KMS-11 (cell line): ENCODE measurements around the gene ARMS2.

Source experiments
- H2AFZ ChIP-seq: fragments of 200-600 bp; sonication (generic); 2 replicates; pipeline ENCODE4 v1.6.1; 2016; ENCODE audit warnings: antibody characterized with exemption, mixed run types, low read depth
- H3K27ac ChIP-seq: fragments of 200-600 bp; sonication (generic); 2 replicates; pipeline ENCODE4 v1.6.1; 2016; ENCODE audit warnings: mild to moderate bottlenecking, mixed run types
- H3K27me3 ChIP-seq: fragments of 200-600 bp; sonication (generic); 2 replicates; pipeline ENCODE4 v1.6.1; 2017; ENCODE audit warnings: mild to moderate bottlenecking, low read depth, mixed run types, moderate library complexity; ENCODE audit not compliant: insufficient read depth
- H3K36me3 ChIP-seq: fragments of 200-600 bp; sonication (generic); 2 replicates; pipeline ENCODE4 v1.6.1; 2017; ENCODE audit warnings: mild to moderate bottlenecking, mixed run types; ENCODE audit not compliant: insufficient read depth
- H3K4me1 ChIP-seq: fragments of 200-600 bp; sonication (generic); 2 replicates; pipeline ENCODE4 v1.6.1; 2016; ENCODE audit warnings: mild to moderate bottlenecking, low read depth, mixed run types; ENCODE audit not compliant: poor library complexity, severe bottlenecking
- H3K4me2 ChIP-seq: fragments of 200-600 bp; sonication (generic); 2 replicates; pipeline ENCODE4 v1.7.0; 2016; ENCODE audit warnings: mild to moderate bottlenecking, mixed run types
- H3K4me3 ChIP-seq: fragments of 200-600 bp; sonication (generic); IDR thresholded peaks from 2 replicates; pipeline ENCODE4 v1.6.1; 2017; ENCODE audit warnings: low read depth, low read length, mixed read lengths; ENCODE audit not compliant: insufficient read depth
- H3K79me2 ChIP-seq: fragments of 200-600 bp; sonication (generic); 2 replicates; pipeline ENCODE4 v1.6.1; 2016; ENCODE audit warnings: low read depth, mixed run types; ENCODE audit not compliant: insufficient read depth
- H3K9ac ChIP-seq: fragments of 200-600 bp; sonication (generic); 2 replicates; pipeline ENCODE4 v1.6.1; 2016; ENCODE audit warnings: mild to moderate bottlenecking, mixed run types
- H4K20me1 ChIP-seq: fragments of 200-600 bp; sonication (generic); 2 replicates; pipeline ENCODE4 v1.6.1; 2016; ENCODE audit warnings: mild to moderate bottlenecking, mixed run types; ENCODE audit not compliant: insufficient read depth
- CTCF ChIP-seq: fragments of 200-600 bp; sonication (generic); conservative IDR thresholded peaks from 2 replicates; pipeline ENCODE4 v1.6.1; 2017; ENCODE audit warnings: low read depth, mild to moderate bottlenecking, antibody characterized with exemption, low read length, moderate library complexity, mixed read lengths

The ARMS2 gene

GRCh38 chr10:122450353-122450990 is 4.0 kb upstream of the ARMS2 start:
- TF ChIP-seq CTCF, result no peak
- Histone ChIP-seq H2AFZ (no peak overlapping the region), H3K79me2 (no peaks in the 10 kb centered on the region), H3K4me3 (no peak overlapping the region), H3K27ac (no peak overlapping the region), H3K27me3 (no peaks in the 10 kb centered on the region), H3K36me3 (no peaks in the 10 kb centered on the region), H4K20me1 (no peaks in the 10 kb centered on the region), H3K4me2 (no peak overlapping the region), H3K4me1 (no peaks in the 10 kb centered on the region), H3K9ac (no peak overlapping the region)

- Histone ChIP-seq H3K4me2 (no peak overlapping the region), H3K27ac (no peak overlapping the region)
Observed at GRCh38 chr10:122454071-122454470, 382 bp upstream of the ARMS2 start.

GRCh38 chr10:122455376-122456079 is 1.1 kb downstream of the ARMS2 start:
- TF ChIP-seq CTCF, result no peak
- Histone ChIP-seq H4K20me1 (no peaks in the 10 kb centered on the region), H3K4me2 (no peak overlapping the region), H3K79me2 (no peaks in the 10 kb centered on the region), H3K27ac (no peak overlapping the region), H3K27me3 (no peaks in the 10 kb centered on the region), H3K4me3 (no peak overlapping the region), H2AFZ (no peak overlapping the region), H3K9ac (no peak overlapping the region), H3K36me3 (no peaks in the 10 kb centered on the region), H3K4me1 (no peaks in the 10 kb centered on the region)

More at GRCh38 chr10:122454071-122454470, 382 bp upstream of the ARMS2 start:
- no peaks in the 10 kb centered on the region for H3K4me1 ChIP-seq
- no peak overlapping the region for H2AFZ ChIP-seq
- H4K20me1 ChIP-seq, result no peaks in the 10 kb centered on the region
- H3K9ac ChIP-seq, result no peak overlapping the region
- TF ChIP-seq CTCF, result no peak
- no peaks in the 10 kb centered on the region for H3K36me3 ChIP-seq
- no peak overlapping the region for H3K4me3 ChIP-seq
- no peaks in the 10 kb centered on the region for H3K27me3 ChIP-seq
- no peaks in the 10 kb centered on the region for H3K79me2 ChIP-seq

- Histone ChIP-seq H3K79me2 (no peaks in the 10 kb centered on the region), H2AFZ (no peak overlapping the region), H3K9ac (no peak overlapping the region), H4K20me1 (no peaks in the 10 kb centered on the region), H3K27me3 (no peaks in the 10 kb centered on the region), H3K36me3 (no peaks in the 10 kb centered on the region), H3K4me3 (no peak overlapping the region), H3K4me1 (no peaks in the 10 kb centered on the region), H3K4me2 (no peak overlapping the region), H3K27ac (no peak overlapping the region)
- no peak for TF ChIP-seq CTCF
Observed at GRCh38 chr10:122457934-122458333, 3.5 kb downstream of the ARMS2 start.
